Mucosa of descending colon (tissue), 3 donors: ENCODE data around the gene SPG7. TPM values are rescaled to one million over a fixed set of nuclear protein-coding genes. Genes with fewer than 3 reads are reported as not detected.

Experiments
- ATAC-seq: fragments of 200-7000 bp; cut with Tn5 transposase; one replicate; pipeline ENCODE4 v1.9.1; 2020; ENCODE audit warnings: mild to moderate bottlenecking, moderate library complexity
- DNase-seq, 3 donors: peaks; one replicate each; pipeline ENCODE4 v3.0.0-alpha.2; 2020
- H3K36me3 ChIP-seq: fragments of 200-600 bp; one replicate; pipeline ENCODE4 v1.8.0; 2021; ENCODE audit warnings: low read depth, mild to moderate bottlenecking
- H3K4me1 ChIP-seq: fragments of 200-600 bp; one replicate; pipeline ENCODE4 v1.8.0; 2021; ENCODE audit warnings: low read depth, mild to moderate bottlenecking
- H3K4me3 ChIP-seq: fragments of 200-600 bp; one replicate; pipeline ENCODE4 v1.8.0; 2021; ENCODE audit warnings: mild to moderate bottlenecking
- H3K9me3 ChIP-seq: fragments of 200-600 bp; one replicate; pipeline ENCODE4 v1.8.0; 2021; ENCODE audit warnings: mild to moderate bottlenecking
- intact Hi-C, 2 donors: fragments of 100-400 bp; cut with DNase I in 1 of 2; cut with micrococcal nuclease in 1 of 2; formaldehyde crosslinking; loops; one replicate each; pipeline versions ENCODE4 v1.11.0 to v1.11.1; 2022; cut with DNase I, micrococcal nuclease
- total RNA-seq, 3 donors: library from RNA; stranded (reverse); fragmentation: NEBNext Ultra II Directional in 2 of 3; extraction: Animal tissue kit (Norgen Biotek cat#: 25700) in 2 of 3; gene quantifications; one replicate each; pipeline versions ENCODE4 v1.2.1 to v1.2.4, GENCODE V29; 2021 to 2023
- TF ChIP-seq, protein P1 (sequence below): fragments of 200-600 bp; IDR thresholded peaks from one replicate; pipeline ENCODE4 v1.8.0; 2022; ENCODE audit warnings: antibody characterized with exemption, mild to moderate bottlenecking
- donor health status: DM: no; HTN: no; CAD: no; lungs with moderate emphysema.
- donor health status: DM: no; HTN: no; CAD: no.
- donor health status: DM: no; HTN: yes; CAD: no.

SPG7 gene
- total RNA-seq, 3 donors from 2014 or later = 112 to 137 (median 121) TPM

DNA sequence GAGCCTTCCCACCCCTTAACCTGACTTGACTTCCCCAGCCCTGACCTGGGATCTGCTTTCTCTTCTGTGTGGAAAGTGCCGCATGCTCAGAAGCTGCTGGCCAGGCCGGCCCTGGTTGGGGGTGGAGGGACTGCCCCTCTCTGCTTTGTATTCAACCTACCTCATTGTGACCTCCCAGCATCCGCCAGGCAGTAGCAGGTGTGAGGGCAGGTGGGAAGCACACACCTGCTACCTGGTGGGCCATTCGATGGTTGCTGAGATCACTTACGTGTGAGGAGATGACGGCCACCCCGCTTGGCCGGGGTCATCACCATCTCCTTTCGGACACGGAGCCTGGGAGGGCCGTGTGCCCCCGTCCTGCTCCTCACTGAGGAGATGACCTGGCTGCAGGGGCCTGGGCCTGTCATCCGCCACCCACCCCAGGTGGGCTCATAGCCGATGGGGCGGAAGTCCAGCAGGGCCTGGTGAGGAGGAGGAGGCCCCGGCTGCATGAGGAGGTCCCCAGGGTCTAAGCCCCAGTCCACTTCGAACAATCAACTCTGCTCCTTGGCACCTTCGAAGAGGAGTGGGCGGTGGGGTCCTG is 74.5 kb downstream of the SPG7 start:
- intact Hi-C loops = no loop called here
- ATAC-seq (peak; percentile 7), DNase-seq (no peak)
- Histone ChIP-seq H3K4me3 (no peak overlapping the region), H3K36me3 (no peaks in the 10 kb centered on the region), H3K4me1 (no peaks in the 10 kb centered on the region), H3K9me3 (no peaks in the 10 kb centered on the region)
- TF ChIP-seq, protein P1, sequence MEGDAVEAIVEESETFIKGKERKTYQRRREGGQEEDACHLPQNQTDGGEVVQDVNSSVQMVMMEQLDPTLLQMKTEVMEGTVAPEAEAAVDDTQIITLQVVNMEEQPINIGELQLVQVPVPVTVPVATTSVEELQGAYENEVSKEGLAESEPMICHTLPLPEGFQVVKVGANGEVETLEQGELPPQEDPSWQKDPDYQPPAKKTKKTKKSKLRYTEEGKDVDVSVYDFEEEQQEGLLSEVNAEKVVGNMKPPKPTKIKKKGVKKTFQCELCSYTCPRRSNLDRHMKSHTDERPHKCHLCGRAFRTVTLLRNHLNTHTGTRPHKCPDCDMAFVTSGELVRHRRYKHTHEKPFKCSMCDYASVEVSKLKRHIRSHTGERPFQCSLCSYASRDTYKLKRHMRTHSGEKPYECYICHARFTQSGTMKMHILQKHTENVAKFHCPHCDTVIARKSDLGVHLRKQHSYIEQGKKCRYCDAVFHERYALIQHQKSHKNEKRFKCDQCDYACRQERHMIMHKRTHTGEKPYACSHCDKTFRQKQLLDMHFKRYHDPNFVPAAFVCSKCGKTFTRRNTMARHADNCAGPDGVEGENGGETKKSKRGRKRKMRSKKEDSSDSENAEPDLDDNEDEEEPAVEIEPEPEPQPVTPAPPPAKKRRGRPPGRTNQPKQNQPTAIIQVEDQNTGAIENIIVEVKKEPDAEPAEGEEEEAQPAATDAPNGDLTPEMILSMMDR = no peak

DNA sequence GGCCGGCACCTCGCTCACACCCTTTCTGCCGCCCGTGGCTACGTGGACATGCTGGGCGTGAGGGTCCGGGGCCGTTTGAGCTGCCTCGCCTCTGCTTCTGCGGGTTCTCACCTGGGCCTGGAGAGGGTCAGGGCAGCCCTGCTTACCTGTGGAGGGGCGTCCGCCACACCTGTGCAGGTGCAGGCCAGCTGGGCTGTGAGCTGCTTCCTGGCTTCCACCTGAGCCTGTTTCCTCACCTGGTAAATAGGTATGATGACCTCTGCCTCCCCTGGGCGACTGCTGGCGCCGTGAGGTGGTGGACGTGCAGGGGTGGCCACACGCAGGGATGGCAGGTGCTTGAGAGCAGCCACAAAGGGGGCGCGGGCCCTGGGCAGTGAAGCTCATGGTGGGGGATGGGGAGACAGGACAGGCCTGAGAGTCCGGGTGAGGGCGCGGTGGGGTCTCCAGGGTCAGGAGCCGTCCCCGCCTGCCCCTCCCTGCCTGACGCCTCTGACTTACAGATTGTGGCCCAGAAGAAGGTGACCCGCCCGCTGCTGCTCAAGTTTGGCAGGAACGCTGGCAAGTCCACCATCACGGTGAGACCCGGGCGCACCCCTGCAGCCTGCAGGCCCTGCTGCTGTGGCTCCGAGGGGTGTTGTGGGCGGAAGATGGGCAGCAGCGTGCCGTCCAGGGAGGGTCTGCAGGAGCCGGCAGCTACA is 75.1 kb downstream of the SPG7 start:
- intact Hi-C loops = no loop called here
- no peaks in the 10 kb centered on the region for H3K4me1 ChIP-seq
- ATAC-seq (no peak), DNase-seq (peak in 1 of 3 donors; percentile 52)
- no peaks in the 10 kb centered on the region for H3K36me3 ChIP-seq
- H3K4me3 ChIP-seq = no peak overlapping the region
- no peaks in the 10 kb centered on the region for H3K9me3 ChIP-seq
- TF ChIP-seq, protein P1 = no peak

DNA sequence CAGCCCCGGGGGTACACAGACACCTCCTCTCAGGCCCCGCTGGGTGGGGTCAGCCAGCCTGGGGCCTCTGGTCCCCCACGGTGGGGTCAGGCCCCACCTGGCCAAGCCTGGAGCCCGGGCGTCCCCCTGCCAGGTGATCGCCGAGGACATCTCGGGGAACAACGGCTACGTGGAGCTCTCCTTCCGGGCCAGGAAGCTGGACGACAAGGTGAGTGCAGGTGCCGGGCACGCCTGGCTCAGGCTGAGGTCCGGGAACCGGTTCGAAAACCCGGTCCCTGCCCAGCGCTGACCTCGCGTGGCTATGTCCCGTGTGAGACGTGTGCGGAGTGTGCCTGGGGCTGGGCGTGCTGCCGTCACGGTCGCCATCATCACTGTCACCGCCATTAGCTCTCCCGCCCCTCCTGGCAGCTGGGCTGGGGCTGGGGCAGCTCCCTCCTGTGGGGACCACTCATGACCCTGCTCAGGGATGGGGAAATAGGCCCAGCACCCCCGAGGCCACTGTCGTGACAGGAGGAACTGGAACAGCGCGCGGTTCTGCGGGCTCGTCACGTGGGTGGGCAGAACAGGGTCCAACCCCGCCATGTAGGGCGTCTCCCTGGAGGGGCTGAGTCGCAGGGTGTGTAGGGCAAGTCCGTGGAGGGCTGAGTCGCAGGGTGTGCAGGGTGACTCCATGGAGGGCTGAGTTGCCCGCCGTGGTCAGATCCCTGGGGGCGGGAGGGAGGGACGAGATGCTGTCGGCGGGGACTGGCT is 75.9 kb downstream of the SPG7 start:
- TF ChIP-seq, protein P1 = no peak
- ATAC-seq (no peak), DNase-seq (no peak)
- no peaks in the 10 kb centered on the region for H3K36me3 ChIP-seq
- no peak overlapping the region for H3K4me3 ChIP-seq
- H3K9me3 ChIP-seq = no peaks in the 10 kb centered on the region
- intact Hi-C loops = no loop called here
- no peaks in the 10 kb centered on the region for H3K4me1 ChIP-seq

DNA sequence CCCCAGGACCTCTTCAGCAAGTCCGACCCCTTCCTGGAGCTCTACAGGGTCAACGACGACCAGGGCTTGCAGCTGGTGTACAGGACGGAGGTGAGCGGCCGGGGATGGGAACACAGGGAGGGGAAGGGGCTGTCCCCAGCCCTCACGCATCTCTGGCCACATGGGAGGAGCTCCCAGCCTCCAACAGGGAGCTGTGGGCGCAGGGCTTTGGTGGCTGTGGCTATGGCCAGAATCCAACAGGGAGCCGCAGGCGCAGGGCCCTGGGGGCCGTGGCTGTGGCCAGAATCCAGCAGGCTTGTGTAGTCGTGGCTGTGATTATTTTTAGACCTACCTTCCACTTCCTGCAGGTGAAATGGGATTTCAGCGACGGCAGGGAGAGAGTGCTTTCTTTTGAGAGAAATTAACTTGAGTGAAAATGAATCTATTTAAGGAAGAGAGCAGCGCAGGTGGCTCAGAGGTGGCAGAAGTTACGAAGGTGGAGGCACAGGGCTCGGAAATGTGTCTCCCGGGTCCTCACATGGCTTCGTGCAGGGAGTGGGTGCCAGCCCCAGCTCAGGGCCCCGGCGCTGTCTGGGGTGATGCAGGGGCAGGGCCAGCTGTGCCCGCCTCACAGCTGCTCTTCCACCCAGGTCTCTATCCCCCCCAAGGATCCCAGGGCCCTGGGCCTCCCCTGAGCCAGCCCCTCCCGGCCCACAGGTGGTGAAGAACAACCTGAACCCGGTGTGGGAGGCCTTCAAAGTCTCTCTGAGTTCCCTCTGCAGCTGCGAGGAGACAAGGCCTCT is 76.8 kb downstream of the SPG7 start:
- H3K4me1 ChIP-seq = no peaks in the 10 kb centered on the region
- DNase-seq = no peak

DNA sequence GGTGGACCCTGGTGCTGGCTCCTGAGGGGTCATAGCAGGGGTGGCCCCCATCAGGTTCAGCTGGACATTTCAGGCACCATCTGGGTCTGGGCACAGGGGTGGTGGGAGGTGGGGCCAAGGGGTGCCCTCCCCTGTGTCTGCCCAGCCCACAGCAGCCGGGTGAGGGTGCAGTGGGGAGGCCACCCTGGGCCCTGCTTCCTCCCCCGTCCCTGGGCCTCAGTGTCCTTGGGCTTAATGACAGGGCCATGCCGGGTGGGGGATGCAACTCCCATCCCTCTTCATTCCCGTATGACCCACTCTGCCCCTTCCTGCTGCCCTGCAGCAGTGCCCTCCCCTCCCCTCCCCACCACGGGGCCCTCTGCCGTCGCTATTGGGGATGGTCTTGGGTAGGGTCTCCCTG is 78.0 kb downstream of the SPG7 start:
- intact Hi-C loops = no loop called here
- no peaks in the 10 kb centered on the region for H3K36me3 ChIP-seq
- no peaks in the 10 kb centered on the region for H3K9me3 ChIP-seq
- DNase-seq (no peak), ATAC-seq (no peak)
- TF ChIP-seq, protein P1 = no peak
- no peaks in the 10 kb centered on the region for H3K4me1 ChIP-seq
- no peak overlapping the region for H3K4me3 ChIP-seq

More for the DNA sequence above, 76.8 kb downstream of the SPG7 start:
- Histone ChIP-seq H3K36me3 (no peaks in the 10 kb centered on the region), H3K4me3 (no peak overlapping the region), H3K9me3 (no peaks in the 10 kb centered on the region)
- no peak for ATAC-seq
- intact Hi-C loops = no loop called here
- TF ChIP-seq, protein P1 = no peak
